Endodermal cell (in vitro differentiated cells): ENCODE measurements around the gene HS6ST3. TPM values are rescaled to one million over a fixed set of nuclear protein-coding genes. Genes with fewer than 3 reads are reported as not detected.

Experiments used
- DNase-seq: peaks from one replicate; pipeline ENCODE4 v3.0.0-alpha.2; 2017
- H3K27ac ChIP-seq: 2 replicates; pipeline ENCODE4 v1.5.1; 2013; ENCODE audit warnings: mild to moderate bottlenecking, low read depth, low read length, moderate library complexity
- H3K27me3 ChIP-seq: 2 replicates; pipeline ENCODE4 v1.6.1; 2013; ENCODE audit warnings: mild to moderate bottlenecking, low read length, moderate library complexity; ENCODE audit not compliant: insufficient read depth, control insufficient read depth, poor library complexity, severe bottlenecking
- H3K36me3 ChIP-seq: 2 replicates; pipeline ENCODE4 v1.7.0; 2013; ENCODE audit warnings: mild to moderate bottlenecking, low read length, moderate library complexity; ENCODE audit not compliant: control insufficient read depth, insufficient read depth
- H3K4me1 ChIP-seq: one replicate; pipeline ENCODE4 v1.7.0; 2013; ENCODE audit warnings: low read length; ENCODE audit not compliant: control insufficient read depth, insufficient read depth
- H3K4me3 ChIP-seq: 2 replicates; pipeline ENCODE4 v1.5.1; 2013; ENCODE audit warnings: mild to moderate bottlenecking, low read length, moderate library complexity
- H3K9ac ChIP-seq: 2 replicates; pipeline ENCODE4 v1.6.1; 2013; ENCODE audit warnings: mild to moderate bottlenecking, low read length, moderate library complexity; ENCODE audit not compliant: poor library complexity, severe bottlenecking; ENCODE audit errors: extremely low read depth
- H3K9me3 ChIP-seq: 2 replicates; pipeline ENCODE4 v1.6.1; 2013; ENCODE audit warnings: mild to moderate bottlenecking, low read length, moderate library complexity; ENCODE audit not compliant: control insufficient read depth
- H3K27ac Mint-ChIP-seq: 2 replicates; pipeline ENCODE4 v1.8.0; 2020; ENCODE audit warnings: mixed read lengths
- H3K27me3 Mint-ChIP-seq: 2 replicates; pipeline ENCODE4 v1.8.0; 2021; ENCODE audit warnings: mild to moderate bottlenecking, mixed read lengths; ENCODE audit not compliant: insufficient read depth
- H3K36me3 Mint-ChIP-seq: 2 replicates; pipeline ENCODE4 v1.8.0; 2020; ENCODE audit warnings: low read depth, mixed read lengths
- H3K4me1 Mint-ChIP-seq: 2 replicates; pipeline ENCODE4 v1.8.0; 2020; ENCODE audit warnings: mixed read lengths
- H3K4me3 Mint-ChIP-seq: 2 replicates; pipeline ENCODE4 v1.8.0; 2020; ENCODE audit warnings: mild to moderate bottlenecking, moderate library complexity, mixed read lengths
- H3K9me3 Mint-ChIP-seq: 2 replicates; pipeline ENCODE4 v1.8.0; 2020; ENCODE audit warnings: mild to moderate bottlenecking, mixed read lengths
- CTCF ChIP-seq: fragments of 200-600 bp; sonication (generic); conservative IDR thresholded peaks from 2 replicates; pipeline ENCODE4 v1.5.0; 2021; ENCODE audit warnings: antibody characterized with exemption, mild to moderate bottlenecking
- WGBS, 2 experiments: methylation state at CpG; one replicate each; pipeline versions ENCODE4 v1.1.5 to v1.1.7; 2013; ENCODE audit warnings: missing lambda C conversion rate in 2 of 2, mixed read lengths in 1 of 2; ENCODE audit not compliant: insufficient coverage in 1 of 2, insufficient read length in 1 of 2; 5-methylcytosine and 5-hydroxymethylcytosine counted together
- total RNA-seq, 2 donors: library from RNA; stranded (reverse); fragmentation: NEBNext Ultra II Directional in 1 of 2; extraction: Animal tissue kit (Norgen Biotek cat#: 25700) in 1 of 2; gene quantifications; 2 replicates in 1 of 2; 3 replicates in 1 of 2; pipeline ENCODE4 v1.2.1, GENCODE V29; 2021

HS6ST3 gene
- total RNA-seq, 2 donors from 2014 or later: 0.84 to 1.1 TPM

GRCh38 chr13:96214824-96215445 is 125.0 kb downstream of the HS6ST3 start:
- H3K4me3 ChIP-seq: no peak overlapping the region
- Mint-ChIP-seq H3K27me3 (no peaks in the 10 kb centered on the region), H3K4me1 (peaks cover 7% of the 10 kb centered on the region), H3K36me3 (no peaks in the 10 kb centered on the region), H3K27ac (no peak overlapping the region), H3K9me3 (no peaks in the 10 kb centered on the region), H3K4me3 (no peak overlapping the region)
- no peak for TF ChIP-seq CTCF
- no peak for DNase-seq
- H3K27me3 ChIP-seq: no peaks in the 10 kb centered on the region
- no peaks in the 10 kb centered on the region for H3K36me3 ChIP-seq
- WGBS, 2 experiments: 77 to 80% methylated on average over 1 to 10 of the region's 11 CpGs
- H3K27ac ChIP-seq: no peak overlapping the region
- peaks cover 3% of the 10 kb centered on the region for H3K4me1 ChIP-seq
- H3K9ac ChIP-seq: no peak overlapping the region
- H3K9me3 ChIP-seq: peaks cover 6% of the 10 kb centered on the region

GRCh38 chr13:96216543-96216942 is 126.6 kb downstream of the HS6ST3 start:
- peak; percentile 54 for DNase-seq
- Histone ChIP-seq H3K36me3 (no peaks in the 10 kb centered on the region), H3K4me1 (peaks cover 3% of the 10 kb centered on the region), H3K9me3 (peaks cover 6% of the 10 kb centered on the region), H3K27ac (no peak overlapping the region), H3K27me3 (no peaks in the 10 kb centered on the region), H3K4me3 (no peak overlapping the region), H3K9ac (no peak overlapping the region)
- H3K9me3 Mint-ChIP-seq: no peaks in the 10 kb centered on the region
- no peaks in the 10 kb centered on the region for H3K27me3 Mint-ChIP-seq
- peaks cover 7% of the 10 kb centered on the region for H3K4me1 Mint-ChIP-seq
- 80 to 96% methylated on average over 1 to 6 of the region's 6 CpGs for WGBS, 2 experiments
- no peaks in the 10 kb centered on the region for H3K36me3 Mint-ChIP-seq
- peak; percentile 69 for TF ChIP-seq CTCF
- no peak overlapping the region for H3K27ac Mint-ChIP-seq
- no peak overlapping the region for H3K4me3 Mint-ChIP-seq

- Mint-ChIP-seq H3K9me3 (no peaks in the 10 kb centered on the region), H3K27ac (no peak overlapping the region), H3K4me1 (peaks cover 7% of the 10 kb centered on the region), H3K36me3 (no peaks in the 10 kb centered on the region), H3K27me3 (no peaks in the 10 kb centered on the region), H3K4me3 (no peak overlapping the region)
- Histone ChIP-seq H3K9ac (no peak overlapping the region), H3K27ac (no peak overlapping the region), H3K4me3 (no peak overlapping the region), H3K9me3 (peaks cover 6% of the 10 kb centered on the region), H3K4me1 (peaks cover 3% of the 10 kb centered on the region), H3K27me3 (no peaks in the 10 kb centered on the region), H3K36me3 (no peaks in the 10 kb centered on the region)
- no peak for DNase-seq
- 81 to 91% methylated on average over 4 of the region's 4 CpGs for WGBS, 2 experiments
- no peak for TF ChIP-seq CTCF
Observed at GRCh38 chr13:96218475-96218874, 128.6 kb downstream of the HS6ST3 start.
